Hepatocyte (in vitro differentiated cells): ENCODE measurements around the gene SERPINF2. TPM values are rescaled to one million over a fixed set of nuclear protein-coding genes. Genes with fewer than 3 reads are reported as not detected.
A peak's percentile ranks its signal among the peaks of the same experiment; 100 is the strongest.
"Not testable (repeated sequence)": the region's sequence is repeated elsewhere in the genome, so short reads cannot be mapped to it uniquely, and the experiment has no call there.

ENCODE experiments used
- DNase-seq: peaks from one replicate; pipeline ENCODE4 v3.0.0-alpha.2; 2016; ENCODE audit warnings: low spot score
- H2AFZ ChIP-seq: fragments of 200-600 bp; sonication (generic); 2 replicates; pipeline ENCODE4 v1.6.0; 2016; ENCODE audit warnings: antibody characterized with exemption, mild to moderate bottlenecking
- H3K27ac ChIP-seq: fragments of 200-600 bp; sonication (generic); 2 replicates; pipeline ENCODE4 v1.5.1; 2016; ENCODE audit warnings: mild to moderate bottlenecking
- H3K27me3 ChIP-seq: fragments of 200-600 bp; sonication (generic); 2 replicates; pipeline ENCODE4 v1.6.1; 2016
- H3K36me3 ChIP-seq: fragments of 200-600 bp; sonication (generic); replicated peaks from 2 replicates; pipeline ENCODE4 v1.5.1; 2016; ENCODE audit warnings: low read depth; ENCODE audit not compliant: insufficient read depth
- H3K4me1 ChIP-seq: fragments of 200-600 bp; sonication (generic); 2 replicates; pipeline ENCODE4 v1.5.1; 2016; ENCODE audit warnings: mild to moderate bottlenecking, moderate library complexity; ENCODE audit not compliant: insufficient read depth
- H3K4me2 ChIP-seq: fragments of 200-600 bp; sonication (generic); 2 replicates; pipeline ENCODE4 v1.6.0; 2016
- H3K4me3 ChIP-seq: fragments of 200-600 bp; sonication (generic); 2 replicates; pipeline ENCODE4 v1.5.1; 2016; ENCODE audit warnings: mild to moderate bottlenecking
- H3K79me2 ChIP-seq: fragments of 200-600 bp; sonication (generic); 2 replicates; pipeline ENCODE4 v1.6.0; 2017; ENCODE audit warnings: mild to moderate bottlenecking
- H3K9me2 ChIP-seq: fragments of 200-600 bp; sonication (generic); replicated peaks from 2 replicates; pipeline ENCODE4 v1.6.0; 2017; ENCODE audit warnings: mild to moderate bottlenecking; ENCODE audit not compliant: insufficient read depth
- H3K9me3 ChIP-seq: fragments of 200-600 bp; sonication (generic); 2 replicates; pipeline ENCODE4 v1.5.1; 2016; ENCODE audit warnings: low read depth, mild to moderate bottlenecking
- H4K20me1 ChIP-seq: fragments of 200-600 bp; sonication (generic); 2 replicates; pipeline ENCODE4 v1.6.0; 2016; ENCODE audit warnings: mild to moderate bottlenecking; ENCODE audit not compliant: insufficient read depth, poor library complexity, severe bottlenecking
- CTCF ChIP-seq: fragments of 200-600 bp; sonication (generic); IDR thresholded peaks from 2 replicates; pipeline ENCODE4 v1.5.1; 2016; ENCODE audit warnings: antibody characterized with exemption, mild to moderate bottlenecking; ENCODE audit not compliant: poor library complexity
- EZH2 ChIP-seq: fragments of 200-600 bp; sonication (generic); IDR thresholded peaks from 2 replicates; pipeline ENCODE4 v1.6.1; 2016; ENCODE audit warnings: antibody characterized with exemption, mild to moderate bottlenecking, borderline replicate concordance
- EZH2phosphoT487 ChIP-seq: fragments of 200-600 bp; sonication (generic); IDR thresholded peaks from one replicate; pipeline ENCODE4 v1.6.1; 2018; ENCODE audit warnings: antibody characterized with exemption, mild to moderate bottlenecking, low read depth, moderate library complexity; ENCODE audit not compliant: unreplicated experiment, severe bottlenecking
- WGBS: methylation state at CpG from one replicate; pipeline ENCODE4 v1.1.6; 2016; ENCODE audit warnings: low lambda C conversion rate; ENCODE audit errors: missing lambda C conversion rate; 5-methylcytosine and 5-hydroxymethylcytosine counted together
- polyA plus RNA-seq: library from polyadenylated mRNA; unstranded; fragments of >200 nt; fragmentation: Nextera tagmentation; extraction: Ambion mirVana; gene quantifications from 2 replicates; pipeline ENCODE4 v1.2.1, GENCODE V29; 2016
- total RNA-seq: library from RNA; depleted of rRNA; stranded (reverse); fragments of >200 nt; gene quantifications from 2 replicates; pipeline ENCODE4 v1.2.3, GENCODE V29; 2014

SERPINF2 gene
- total and polyA plus RNA-seq, 2 experiments from 2014 or later, result 127 to 164 TPM

GRCh38 chr17:1766382-1767135, 23.9 kb downstream of the SERPINF2 start:
- Histone ChIP-seq H3K27ac (no peak overlapping the region), H3K27me3 (no peaks in the 10 kb centered on the region), H3K4me3 (no peak overlapping the region), H3K4me2 (no peak overlapping the region), H4K20me1 (no peaks in the 10 kb centered on the region), H3K79me2 (peaks cover 23% of the 10 kb centered on the region), H3K36me3 (no peaks in the 10 kb centered on the region), H3K4me1 (peaks cover 29% of the 10 kb centered on the region), H3K9me2 (no peaks in the 10 kb centered on the region), H3K9me3 (no peaks in the 10 kb centered on the region), H2AFZ (no peak overlapping the region)
- no peak for DNase-seq
- WGBS, result 86% methylated on average over 19 of the region's 21 CpGs
- no peak for TF ChIP-seq EZH2phosphoT487
- no peak for TF ChIP-seq EZH2
- no peak for TF ChIP-seq CTCF

GRCh38 chr17:1767358-1767757, 24.7 kb downstream of the SERPINF2 start:
- Histone ChIP-seq H3K27me3 (no peaks in the 10 kb centered on the region), H3K9me2 (no peaks in the 10 kb centered on the region), H3K4me2 (no peak overlapping the region), H2AFZ (no peak overlapping the region), H3K4me1 (peaks cover 25% of the 10 kb centered on the region), H4K20me1 (no peaks in the 10 kb centered on the region), H3K9me3 (no peaks in the 10 kb centered on the region), H3K36me3 (no peaks in the 10 kb centered on the region), H3K27ac (no peak overlapping the region), H3K4me3 (no peak overlapping the region), H3K79me2 (peaks cover 20% of the 10 kb centered on the region)
- WGBS, result 96% methylated on average over 12 of the region's 12 CpGs
- DNase-seq, result no peak
- TF ChIP-seq EZH2 (no peak), EZH2phosphoT487 (no peak), CTCF (no peak)

GRCh38 chr17:1769822-1770477, 27.3 kb downstream of the SERPINF2 start:
- Histone ChIP-seq H2AFZ (no peak overlapping the region), H3K27me3 (no peaks in the 10 kb centered on the region), H3K27ac (peak overlapping the region; percentile 91), H3K4me3 (no peak overlapping the region), H3K79me2 (peaks cover 15% of the 10 kb centered on the region), H3K4me2 (peak overlapping the region; percentile 42), H3K9me2 (no peaks in the 10 kb centered on the region), H3K36me3 (no peaks in the 10 kb centered on the region), H3K4me1 (peaks cover 16% of the 10 kb centered on the region), H4K20me1 (no peaks in the 10 kb centered on the region), H3K9me3 (no peaks in the 10 kb centered on the region)
- TF ChIP-seq CTCF (no peak), EZH2phosphoT487 (no peak), EZH2 (no peak)
- DNase-seq, result peak; percentile 72
- WGBS, result 35% methylated on average over 21 of the region's 21 CpGs

- H3K27me3 ChIP-seq, H3K4me3 ChIP-seq, H3K79me2 ChIP-seq, DNase-seq, H3K4me2 ChIP-seq, H3K9me2 ChIP-seq, H4K20me1 ChIP-seq, H3K9me3 ChIP-seq, H2AFZ ChIP-seq, H3K36me3 ChIP-seq: not testable (repeated sequence)
- Histone ChIP-seq H3K27ac (peak overlapping the region; percentile 74), H3K4me1 (peaks cover 16% of the 10 kb centered on the region)
- WGBS, result 90% methylated on average over 12 of the region's 12 CpGs
Observed at GRCh38 chr17:1773000-1773695, 30.5 kb downstream of the SERPINF2 start.
